Activated CD4-positive, alpha-beta T cell treated with anti-CD3 and anti-CD28 coated beads, Interleukin-2, amount 50 U/mL, for 4 hours (primary cell): ENCODE data around the gene KIR3DL2.
"Not testable (repeated sequence)": the region's sequence is repeated elsewhere in the genome, so short reads cannot be mapped to it uniquely, and the experiment has no call there.

Source experiments
- DNase-seq, 2 experiments: peaks; one replicate each; pipeline ENCODE4 v3.0.0-alpha.2; 2020

Gene KIR3DL2

GRCh38 chr19:54850061-54850640, at the start of gene KIR3DL2:
Gene KIR3DL2, plus strand, starts transcription at chr19:54850443. Its CDS starts 33 bp downstream, at chr19:54850476.
- DNase-seq, result not testable (repeated sequence)

GRCh38 chr19:54803410-54803809, 46.8 kb upstream of the KIR3DL2 start, which contains the start of gene KIR2DL4:
Gene KIR2DL4, plus strand, starts transcription at chr19:54803610. Its CDS starts 42 bp downstream, at chr19:54803652.
- no peak for DNase-seq

GRCh38 chr19:54804101-54804500, 46.1 kb upstream of the KIR3DL2 start:
- DNase-seq, result no peak

GRCh38 chr19:54804571-54804970, 45.7 kb upstream of the KIR3DL2 start:
- no peak for DNase-seq

GRCh38 chr19:54805665-54806515, 44.4 kb upstream of the KIR3DL2 start:
- no peak for DNase-seq

- no peak for DNase-seq
Measured at GRCh38 chr19:54806516-54806838, 43.8 kb upstream of the KIR3DL2 start.

- DNase-seq, result not testable (repeated sequence)
Measured at GRCh38 chr19:54814571-54814970, 35.7 kb upstream of the KIR3DL2 start.

GRCh38 chr19:54816251-54816650, 34.0 kb upstream of the KIR3DL2 start, which contains the start of gene KIR3DL1:
Gene KIR3DL1, plus strand, starts transcription at chr19:54816468.
- not testable (repeated sequence) for DNase-seq

- no peak for DNase-seq
Measured at GRCh38 chr19:54817670-54818536, 32.3 kb upstream of the KIR3DL2 start.

- not testable (repeated sequence) for DNase-seq
Measured at GRCh38 chr19:54824416-54824815, 25.8 kb upstream of the KIR3DL2 start.

GRCh38 chr19:54825326-54825725, 24.9 kb upstream of the KIR3DL2 start:
- DNase-seq, result not testable (repeated sequence)

GRCh38 chr19:54828064-54828463, 22.2 kb upstream of the KIR3DL2 start:
- not testable (repeated sequence) for DNase-seq

GRCh38 chr19:54832496-54832895, 17.7 kb upstream of the KIR3DL2 start, which contains the start of gene KIR2DS4:
Gene KIR2DS4, plus strand, starts transcription at chr19:54832676.
- not testable (repeated sequence) for DNase-seq

- not testable (repeated sequence) for DNase-seq
Measured at GRCh38 chr19:54835126-54835525, 15.1 kb upstream of the KIR3DL2 start.

- not testable (repeated sequence) for DNase-seq
Measured at GRCh38 chr19:54837522-54837921, 12.7 kb upstream of the KIR3DL2 start.

- DNase-seq, result not testable (repeated sequence)
Measured at GRCh38 chr19:54843171-54843570, 7.1 kb upstream of the KIR3DL2 start.

- no peak for DNase-seq
Measured at GRCh38 chr19:54850930-54851329, 687 bp downstream of the KIR3DL2 start.

GRCh38 chr19:54851353-54851752, 1.1 kb downstream of the KIR3DL2 start:
- DNase-seq, result no peak

- not testable (repeated sequence) for DNase-seq
Measured at GRCh38 chr19:54855241-54855640, 5.0 kb downstream of the KIR3DL2 start.

GRCh38 chr19:54858476-54858875, 8.2 kb downstream of the KIR3DL2 start:
- not testable (repeated sequence) for DNase-seq

GRCh38 chr19:54859421-54859820, 9.2 kb downstream of the KIR3DL2 start:
- DNase-seq, result not testable (repeated sequence)

- DNase-seq, result not testable (repeated sequence)
Measured at GRCh38 chr19:54863459-54863858, 13.2 kb downstream of the KIR3DL2 start.

- no peak for DNase-seq
Measured at GRCh38 chr19:54871696-54872095, 21.5 kb downstream of the KIR3DL2 start.
